Left ventricle myocardium inferior (tissue), 1 donor: ENCODE data around the gene PCSK6. TPM values are rescaled to one million over a fixed set of nuclear protein-coding genes. Genes with fewer than 3 reads are reported as not detected.

Experiments used
- DNase-seq: peaks from one replicate; pipeline ENCODE4 v3.0.0-alpha.2; 2020
- H3K27ac ChIP-seq: fragments of 200-600 bp; replicated peaks from 2 replicates; pipeline ENCODE4 v1.8.0; 2021
- H3K27me3 ChIP-seq: fragments of 200-600 bp; 2 replicates; pipeline ENCODE4 v1.8.0; 2021; ENCODE audit warnings: low read depth
- H3K36me3 ChIP-seq: fragments of 200-600 bp; 2 replicates; pipeline ENCODE4 v1.8.0; 2021
- H3K4me1 ChIP-seq: fragments of 200-600 bp; 2 replicates; pipeline ENCODE4 v1.8.0; 2021
- H3K4me3 ChIP-seq: fragments of 200-600 bp; 2 replicates; pipeline ENCODE4 v1.8.0; 2021; ENCODE audit warnings: mild to moderate bottlenecking, moderate library complexity
- H3K9me3 ChIP-seq: fragments of 200-600 bp; replicated peaks from 2 replicates; pipeline ENCODE4 v1.8.0; 2021
- intact Hi-C: fragments of 100-400 bp; cut with micrococcal nuclease; formaldehyde crosslinking; loops from one replicate; pipeline ENCODE4 v1.11.0; 2022
- total RNA-seq: library from RNA; stranded (reverse); fragmentation: NEBNext Ultra II Directional; extraction: Animal tissue kit (Norgen Biotek cat#: 25700); gene quantifications from one replicate; pipeline ENCODE4 v1.2.1, GENCODE V29; 2021
- TF ChIP-seq, protein P1 (sequence below): fragments of 200-600 bp; IDR thresholded peaks from 2 replicates; pipeline ENCODE4 v1.8.0; 2021; ENCODE audit warnings: antibody characterized with exemption, mild to moderate bottlenecking, borderline replicate concordance
- donor health status: DM: no; HTN: yes; CAD: no; lungs with severe emphysema.

PCSK6 gene
- total RNA-seq, 1 donor from 2014 or later: 28.6 TPM

DNA sequence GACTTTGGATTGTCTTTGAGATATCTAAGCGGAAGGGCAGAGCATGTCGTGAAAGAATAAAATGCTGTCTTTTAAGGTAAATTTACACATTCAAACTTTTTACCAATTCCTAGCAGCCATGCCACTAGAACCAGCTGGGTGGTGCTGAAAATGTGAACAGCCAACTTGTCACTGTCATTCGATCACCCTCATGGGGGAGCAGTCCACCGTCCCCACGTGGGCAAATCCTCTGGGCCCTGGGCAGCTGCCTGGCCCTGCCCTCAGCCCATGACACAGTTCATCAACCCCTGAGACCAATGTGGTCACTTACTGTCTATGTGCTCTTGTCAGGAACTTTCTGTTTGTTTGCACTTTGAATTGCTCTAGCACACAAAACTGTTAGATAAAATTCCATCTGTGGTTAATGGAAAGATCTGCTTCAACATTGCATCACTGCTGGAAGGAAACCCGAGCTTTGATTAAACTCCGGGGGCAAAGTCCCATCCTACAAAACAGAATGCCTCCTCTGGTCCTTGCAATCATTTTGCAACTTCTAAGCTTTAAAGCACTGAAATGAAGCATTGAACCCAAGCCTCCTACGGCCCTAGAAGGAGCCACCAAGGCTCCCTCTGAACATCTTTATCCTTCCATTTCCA lies 50.1 kb downstream of the PCSK6 start:
- no peak for DNase-seq
- intact Hi-C loops: no loop called here
- Histone ChIP-seq H3K4me3 (no peak overlapping the region), H3K36me3 (peaks cover 11% of the 10 kb centered on the region), H3K27ac (peak overlapping the region; percentile 79), H3K9me3 (no peaks in the 10 kb centered on the region), H3K27me3 (no peaks in the 10 kb centered on the region), H3K4me1 (peaks cover 39% of the 10 kb centered on the region)
- TF ChIP-seq, protein P1, sequence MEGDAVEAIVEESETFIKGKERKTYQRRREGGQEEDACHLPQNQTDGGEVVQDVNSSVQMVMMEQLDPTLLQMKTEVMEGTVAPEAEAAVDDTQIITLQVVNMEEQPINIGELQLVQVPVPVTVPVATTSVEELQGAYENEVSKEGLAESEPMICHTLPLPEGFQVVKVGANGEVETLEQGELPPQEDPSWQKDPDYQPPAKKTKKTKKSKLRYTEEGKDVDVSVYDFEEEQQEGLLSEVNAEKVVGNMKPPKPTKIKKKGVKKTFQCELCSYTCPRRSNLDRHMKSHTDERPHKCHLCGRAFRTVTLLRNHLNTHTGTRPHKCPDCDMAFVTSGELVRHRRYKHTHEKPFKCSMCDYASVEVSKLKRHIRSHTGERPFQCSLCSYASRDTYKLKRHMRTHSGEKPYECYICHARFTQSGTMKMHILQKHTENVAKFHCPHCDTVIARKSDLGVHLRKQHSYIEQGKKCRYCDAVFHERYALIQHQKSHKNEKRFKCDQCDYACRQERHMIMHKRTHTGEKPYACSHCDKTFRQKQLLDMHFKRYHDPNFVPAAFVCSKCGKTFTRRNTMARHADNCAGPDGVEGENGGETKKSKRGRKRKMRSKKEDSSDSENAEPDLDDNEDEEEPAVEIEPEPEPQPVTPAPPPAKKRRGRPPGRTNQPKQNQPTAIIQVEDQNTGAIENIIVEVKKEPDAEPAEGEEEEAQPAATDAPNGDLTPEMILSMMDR: no peak

DNA sequence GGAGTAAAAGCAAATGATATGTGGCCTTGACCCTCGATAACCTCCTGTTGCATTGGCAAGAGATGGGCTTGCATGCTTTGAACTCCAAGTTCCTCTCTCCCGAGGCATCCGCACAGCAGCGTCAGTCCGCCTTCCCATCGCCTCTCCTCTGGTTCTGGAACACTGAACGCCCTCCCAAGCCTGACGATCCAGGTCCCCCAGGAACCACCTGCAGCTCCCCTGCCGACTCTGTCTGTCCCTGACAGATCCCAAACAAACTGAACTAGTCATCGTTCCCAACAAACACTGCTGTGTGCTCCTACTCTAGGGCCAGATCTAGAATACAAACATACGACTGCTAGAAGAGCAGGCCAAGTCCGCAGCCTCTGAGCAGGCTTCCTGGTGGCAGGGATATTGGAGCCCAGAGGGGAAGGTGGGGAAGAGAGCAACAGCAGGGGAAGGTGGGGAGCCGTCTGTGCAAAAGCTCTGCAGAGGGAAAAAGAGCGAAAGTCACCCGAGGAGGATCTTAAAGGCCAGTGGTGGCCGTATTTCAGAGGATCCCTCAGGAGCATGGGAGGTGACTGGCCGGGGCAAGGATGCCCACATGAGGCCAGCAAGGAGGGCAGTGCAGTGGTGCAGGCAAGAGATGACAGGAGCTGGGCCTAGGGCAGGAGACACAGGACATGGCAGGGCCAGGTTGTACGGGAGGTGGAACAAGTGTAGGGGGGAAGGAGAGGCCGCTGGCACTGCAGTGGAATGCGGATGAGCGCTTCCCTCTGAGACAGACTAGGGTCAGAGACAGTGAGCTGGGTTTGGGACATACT lies 50.8 kb downstream of the PCSK6 start:
- Histone ChIP-seq H3K4me3 (no peak overlapping the region), H3K9me3 (no peaks in the 10 kb centered on the region), H3K4me1 (peaks cover 37% of the 10 kb centered on the region), H3K27ac (peak overlapping the region; percentile 79), H3K36me3 (peaks cover 11% of the 10 kb centered on the region), H3K27me3 (no peaks in the 10 kb centered on the region)
- intact Hi-C loops: no loop called here
- DNase-seq: no peak
- TF ChIP-seq, protein P1: no peak

DNA sequence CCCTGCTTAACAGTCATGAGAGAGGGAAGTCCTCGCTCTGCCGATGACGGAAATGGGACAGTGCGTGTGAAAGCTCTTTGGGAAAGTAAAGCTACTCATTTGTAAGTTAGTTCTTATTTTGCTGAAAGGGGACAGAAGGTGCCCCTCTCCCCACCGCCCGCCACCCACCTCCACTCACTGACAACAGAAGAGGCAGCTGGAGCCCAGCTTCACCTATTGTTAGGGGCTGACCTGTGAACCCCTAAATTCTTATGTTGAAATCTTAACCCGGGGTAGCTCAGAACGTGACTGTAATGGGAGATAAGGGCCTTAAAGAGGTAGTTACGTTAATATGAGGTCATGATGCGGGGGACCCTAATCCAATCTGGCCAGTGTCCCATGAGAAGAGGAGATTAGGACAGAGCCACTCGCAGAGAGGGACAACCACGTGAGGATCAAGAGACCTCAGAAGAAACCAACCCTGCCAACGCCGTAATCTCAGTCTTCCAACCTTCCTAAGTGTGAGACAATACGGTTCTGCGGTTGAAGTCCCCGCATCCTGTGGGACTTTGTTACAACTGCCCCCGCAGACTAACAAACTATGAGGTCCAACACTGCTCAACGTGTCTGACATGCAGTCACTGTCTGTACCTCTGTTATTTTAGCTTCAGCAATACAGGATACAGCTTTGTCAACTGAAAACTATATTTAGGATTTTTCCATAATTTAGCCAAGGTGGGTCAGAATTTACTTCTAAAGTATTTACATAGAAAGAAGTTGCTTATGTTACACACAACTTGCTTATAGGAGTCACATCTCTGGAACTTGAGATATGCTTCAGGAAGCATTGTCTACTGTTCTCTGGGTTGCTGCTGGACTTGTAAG lies 51.7 kb downstream of the PCSK6 start:
- no peak for DNase-seq
- Histone ChIP-seq H3K36me3 (peaks cover 11% of the 10 kb centered on the region), H3K27ac (peak overlapping the region; percentile 79), H3K9me3 (no peaks in the 10 kb centered on the region), H3K4me1 (peaks cover 37% of the 10 kb centered on the region), H3K4me3 (no peak overlapping the region), H3K27me3 (no peaks in the 10 kb centered on the region)
- intact Hi-C loops: no loop called here
- TF ChIP-seq, protein P1: no peak

DNA sequence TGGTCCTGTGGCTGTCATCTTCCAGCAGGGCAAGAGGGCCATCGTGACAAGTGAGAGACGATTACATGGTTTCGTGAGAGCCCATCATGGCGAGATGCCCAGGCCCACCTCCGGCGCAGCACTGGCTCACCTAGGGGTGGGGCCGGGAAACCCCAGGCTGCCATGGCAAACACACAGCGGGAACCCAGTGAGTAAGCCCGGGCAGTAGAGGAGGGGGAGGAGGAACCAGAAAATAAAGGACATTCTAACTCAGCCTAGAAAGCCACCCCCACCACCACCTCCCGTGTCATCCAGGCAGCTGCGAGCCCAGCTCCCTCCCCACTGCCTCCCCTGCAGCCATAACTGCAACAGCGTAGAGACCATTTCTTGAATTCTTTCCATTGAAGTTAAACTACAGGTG lies 52.3 kb downstream of the PCSK6 start:
- DNase-seq: no peak
- intact Hi-C loops: no loop called here
- peaks cover 11% of the 10 kb centered on the region for H3K36me3 ChIP-seq
- H3K9me3 ChIP-seq: no peaks in the 10 kb centered on the region
- H3K4me3 ChIP-seq: no peak overlapping the region
- peaks cover 32% of the 10 kb centered on the region for H3K4me1 ChIP-seq
- H3K27me3 ChIP-seq: no peaks in the 10 kb centered on the region
- H3K27ac ChIP-seq: peak overlapping the region; percentile 79
- TF ChIP-seq, protein P1: no peak

DNA sequence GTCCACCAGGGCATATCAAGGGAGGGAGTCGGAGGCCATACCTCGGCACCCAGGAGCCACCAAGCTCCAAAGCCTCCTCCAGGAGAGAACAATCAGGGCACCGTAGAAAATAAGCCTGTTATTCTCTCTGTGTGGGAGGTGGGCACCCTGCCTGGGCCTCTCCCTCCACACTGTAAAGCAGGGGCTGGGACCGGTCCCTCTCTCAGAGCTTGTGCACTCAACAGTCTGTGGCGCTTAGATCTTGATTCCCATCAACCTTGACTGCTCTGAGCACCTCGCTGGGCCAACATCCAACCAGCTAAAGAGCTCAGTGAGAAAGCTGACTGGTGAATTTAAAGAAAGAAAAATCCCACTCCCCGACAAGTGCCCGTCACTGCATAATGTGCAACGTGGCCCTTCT lies 53.0 kb downstream of the PCSK6 start:
- no peak overlapping the region for H3K27ac ChIP-seq
- H3K9me3 ChIP-seq: no peaks in the 10 kb centered on the region
- H3K36me3 ChIP-seq: peaks cover 14% of the 10 kb centered on the region
- no peaks in the 10 kb centered on the region for H3K27me3 ChIP-seq
- intact Hi-C loops: no loop called here
- DNase-seq: no peak
- TF ChIP-seq, protein P1: no peak
- no peak overlapping the region for H3K4me3 ChIP-seq
- H3K4me1 ChIP-seq: peaks cover 27% of the 10 kb centered on the region
